Measurements from ENCODE around the gene PRAF2.

DNA sequence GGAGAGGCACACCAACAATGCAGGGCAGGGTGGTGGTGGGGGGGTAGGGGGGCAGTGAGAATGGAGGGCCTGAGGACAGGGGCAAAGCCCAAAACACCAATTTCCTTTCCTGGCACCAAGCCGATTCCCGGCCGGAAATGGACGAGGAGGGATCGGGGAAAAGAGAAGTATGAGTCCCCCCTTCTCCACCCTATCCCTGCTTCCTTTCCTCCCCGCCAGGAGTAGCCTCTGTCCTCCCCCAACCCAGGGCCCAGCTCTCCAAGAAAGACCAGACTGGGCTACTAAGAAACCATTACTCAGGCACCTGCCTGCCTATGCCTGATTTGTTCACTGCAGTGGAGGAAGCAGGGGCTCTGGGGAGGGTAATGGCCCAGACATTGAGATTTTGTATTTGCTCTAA, 14.6 kb downstream of the PRAF2 start:
- TF ChIP-seq, protein P1, sequence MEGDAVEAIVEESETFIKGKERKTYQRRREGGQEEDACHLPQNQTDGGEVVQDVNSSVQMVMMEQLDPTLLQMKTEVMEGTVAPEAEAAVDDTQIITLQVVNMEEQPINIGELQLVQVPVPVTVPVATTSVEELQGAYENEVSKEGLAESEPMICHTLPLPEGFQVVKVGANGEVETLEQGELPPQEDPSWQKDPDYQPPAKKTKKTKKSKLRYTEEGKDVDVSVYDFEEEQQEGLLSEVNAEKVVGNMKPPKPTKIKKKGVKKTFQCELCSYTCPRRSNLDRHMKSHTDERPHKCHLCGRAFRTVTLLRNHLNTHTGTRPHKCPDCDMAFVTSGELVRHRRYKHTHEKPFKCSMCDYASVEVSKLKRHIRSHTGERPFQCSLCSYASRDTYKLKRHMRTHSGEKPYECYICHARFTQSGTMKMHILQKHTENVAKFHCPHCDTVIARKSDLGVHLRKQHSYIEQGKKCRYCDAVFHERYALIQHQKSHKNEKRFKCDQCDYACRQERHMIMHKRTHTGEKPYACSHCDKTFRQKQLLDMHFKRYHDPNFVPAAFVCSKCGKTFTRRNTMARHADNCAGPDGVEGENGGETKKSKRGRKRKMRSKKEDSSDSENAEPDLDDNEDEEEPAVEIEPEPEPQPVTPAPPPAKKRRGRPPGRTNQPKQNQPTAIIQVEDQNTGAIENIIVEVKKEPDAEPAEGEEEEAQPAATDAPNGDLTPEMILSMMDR (IDR thresholded peaks at IDR 0.05) = no peak
- TF ChIP-seq POLR2AphosphoS5 (IDR thresholded peaks at IDR 0.05) = no peak
